HT1080 (cell line): ENCODE results near the gene PAX9. TPM values are rescaled to one million over a fixed set of nuclear protein-coding genes. Genes with fewer than 3 reads are reported as not detected.

Source experiments
- DNase-seq: peaks from one replicate; pipeline ENCODE4 v3.0.0-alpha.2; 2015; ENCODE audit warnings: low read depth
- polyA plus RNA-seq, 2 experiments: library from polyadenylated mRNA; depleted of rRNA; stranded (reverse); fragments of >200 nt; gene quantifications; 2 replicates each; pipeline ENCODE4 v1.2.3, GENCODE V29; 2015
- total RNA-seq: library from RNA; depleted of rRNA; stranded (reverse); fragments of >200 nt; shearing (Covaris generic); gene quantifications from 2 replicates; pipeline ENCODE4 v1.2.3, GENCODE V29; 2014; rRNA removed

Gene PAX9
- 1.8 and 2.2 TPM in 2 replicates for total RNA-seq
- 3.8 and 4.3 TPM in 2 replicates for polyA plus RNA-seq (2015; cell fraction: cytosol; rRNA removed)
- polyA plus RNA-seq (2015; cell fraction: nucleus; rRNA removed): 4.1 and 4.4 TPM in 2 replicates

GRCh38 chr14:36661506-36662257 is at the start of gene PAX9:
TSS of gene PAX9 (plus strand) at chr14:36661860. CDS start at chr14:36662090, 230 bp downstream.
- DNase-seq: peak; percentile 93

GRCh38 chr14:36617824-36618223 is 43.8 kb upstream of the PAX9 start:
- DNase-seq: no peak

DNA sequence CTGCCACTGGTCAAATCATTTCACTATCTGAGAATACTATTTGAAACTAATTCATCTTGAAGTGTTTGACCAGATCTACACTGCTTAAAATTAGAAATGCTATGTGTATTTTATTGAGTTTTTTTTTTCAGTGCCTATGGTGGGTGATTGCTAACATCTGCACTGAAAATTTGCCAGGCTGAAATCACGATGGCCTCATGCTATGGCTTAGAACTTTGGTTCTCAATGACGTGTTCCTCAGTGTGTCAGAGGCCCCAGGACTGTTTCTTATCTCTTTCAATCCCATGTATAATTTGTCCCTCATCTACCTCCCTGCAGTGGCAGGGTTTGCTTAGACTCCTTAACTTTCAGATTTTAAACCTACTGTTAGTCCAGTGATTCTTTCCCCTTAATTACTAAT is 43.0 kb upstream of the PAX9 start:
- DNase-seq: no peak

DNA sequence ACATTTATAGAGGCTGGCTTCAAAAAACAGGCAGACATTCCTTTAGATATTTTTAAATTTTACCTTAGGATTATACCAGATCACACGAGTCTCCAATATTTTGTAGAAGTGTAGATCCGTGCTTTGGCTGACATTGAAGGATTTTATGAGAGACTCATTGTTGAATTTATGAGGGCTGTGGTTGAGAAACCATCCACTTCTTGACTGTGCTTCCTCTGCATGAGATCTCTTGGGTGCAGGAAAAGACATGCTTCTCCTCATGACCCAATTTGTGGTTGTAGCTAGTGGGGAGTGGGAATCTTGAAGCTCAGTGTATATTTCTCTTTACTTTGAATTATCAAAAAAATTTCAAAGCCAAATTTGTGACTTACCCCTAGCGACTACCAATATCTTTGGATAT is 42.5 kb upstream of the PAX9 start:
- DNase-seq: peak; percentile 31

DNA sequence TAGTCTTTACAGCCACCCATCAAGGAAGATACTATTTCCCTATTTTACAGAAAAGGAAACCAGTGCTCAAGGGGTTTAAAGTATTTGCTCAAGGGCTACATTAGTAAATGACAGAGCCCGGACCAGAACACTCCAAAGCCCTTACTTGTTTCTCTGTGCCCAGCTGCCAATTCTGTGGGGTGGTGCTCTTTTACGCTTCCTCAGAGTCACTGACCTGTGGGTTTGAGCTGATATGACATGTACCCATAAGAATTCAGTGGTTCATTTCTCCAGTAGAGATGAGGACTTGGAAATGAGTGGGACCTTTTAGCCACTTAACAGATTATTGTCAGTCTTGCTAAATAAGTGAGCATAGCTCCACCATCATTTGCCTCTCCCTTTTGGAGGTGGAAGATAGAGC is 41.8 kb upstream of the PAX9 start:
- DNase-seq: peak; percentile 67

DNA sequence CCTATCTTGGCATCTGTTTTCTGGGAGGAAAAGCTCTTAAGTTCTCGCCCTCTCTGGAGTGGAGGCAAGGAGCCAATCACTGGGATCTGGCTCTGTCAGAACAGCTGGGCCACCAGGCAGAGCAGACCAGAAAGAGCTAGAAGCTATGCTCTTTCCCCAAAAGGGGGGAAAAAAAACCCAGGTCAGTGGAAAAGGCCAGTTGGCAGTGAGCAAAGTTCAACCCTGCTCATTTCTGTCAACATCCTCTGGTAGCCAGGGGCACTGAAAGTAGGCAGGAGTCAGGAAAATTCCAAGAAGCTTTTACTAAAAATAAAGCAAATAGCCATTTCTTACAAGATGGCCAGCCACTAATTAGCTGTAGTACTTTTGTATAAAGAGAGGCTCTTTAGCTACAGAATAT is 36.6 kb upstream of the PAX9 start:
- no peak for DNase-seq

DNA sequence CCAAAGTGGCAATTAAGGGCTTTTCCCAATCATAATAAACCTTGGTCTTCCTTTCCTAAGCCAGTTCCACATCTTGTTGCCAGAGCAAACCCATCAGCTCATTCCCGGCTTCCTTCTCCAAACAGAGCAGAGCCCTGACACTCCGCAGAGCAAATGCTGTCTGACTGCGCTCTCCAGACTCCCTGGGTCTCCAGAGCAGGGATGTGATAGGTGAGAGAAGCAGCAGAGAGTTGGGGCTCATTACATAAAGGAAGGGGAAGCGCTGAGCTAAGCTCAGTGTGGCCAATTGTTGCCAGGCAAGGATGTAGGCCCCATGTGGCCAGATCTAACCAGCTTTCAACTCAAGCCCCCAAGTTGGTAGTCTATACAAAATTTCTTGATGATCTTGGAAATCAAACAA is 36.2 kb upstream of the PAX9 start:
- no peak for DNase-seq

DNA sequence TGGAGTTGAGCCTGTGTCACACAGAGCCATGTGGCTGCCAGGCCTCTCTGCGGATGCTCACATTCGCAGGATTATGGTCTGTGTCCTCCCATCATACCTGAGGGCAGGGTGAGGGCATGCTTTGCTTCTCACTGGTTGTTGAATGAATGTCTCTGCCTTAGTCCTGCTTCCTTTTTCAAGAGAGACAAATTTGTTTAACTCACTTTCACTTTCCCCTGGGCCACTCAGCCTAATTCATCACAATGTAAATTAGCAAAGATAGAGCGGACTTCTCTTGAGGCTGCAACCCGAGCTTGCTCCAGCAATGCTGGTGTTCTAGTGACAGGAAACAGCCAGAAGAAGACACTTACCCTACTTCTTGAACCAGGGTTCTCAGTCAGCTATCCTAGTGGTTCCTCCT is 35.5 kb upstream of the PAX9 start:
- DNase-seq: no peak

- DNase-seq: no peak
Measured at GRCh38 chr14:36627981-36628380, 33.7 kb upstream of the PAX9 start.

- no peak for DNase-seq
Measured at GRCh38 chr14:36633580-36633979, 28.1 kb upstream of the PAX9 start.

DNA sequence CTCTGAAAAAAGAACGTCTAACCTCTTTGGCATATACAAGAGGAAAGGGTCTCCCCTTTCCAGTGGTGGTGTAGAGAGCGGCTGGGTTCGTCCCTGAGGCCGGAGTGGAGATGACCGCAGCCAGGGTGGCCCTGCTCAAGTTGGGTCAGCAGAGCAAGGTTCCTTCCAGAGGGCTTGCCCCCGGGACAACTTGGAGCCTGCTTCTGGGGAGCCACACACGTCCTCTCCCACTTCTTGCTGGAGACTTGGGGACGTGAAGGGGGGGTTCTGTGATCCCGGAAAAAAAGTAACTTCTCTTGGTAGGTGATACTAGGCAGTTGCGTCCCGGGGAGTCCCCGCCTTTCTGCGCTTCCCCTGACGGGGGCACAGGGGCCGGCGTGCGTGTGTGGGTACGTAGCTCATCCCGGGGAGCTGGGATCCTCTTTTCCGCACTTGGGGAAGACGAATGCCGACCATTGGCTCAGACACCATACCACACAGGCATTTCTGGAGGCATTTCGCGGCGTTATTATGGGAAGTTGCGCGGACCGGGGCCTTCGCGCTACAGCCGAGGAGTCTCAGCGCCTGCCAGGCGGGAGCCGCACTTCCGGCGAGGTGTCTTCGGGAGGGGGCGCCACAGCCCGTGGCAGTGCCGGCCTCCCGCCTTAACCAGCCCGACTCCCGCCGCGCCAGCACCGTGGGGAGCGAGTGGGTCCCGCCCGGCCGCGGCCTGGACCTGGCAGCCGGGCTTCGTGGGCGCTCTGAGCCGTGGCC is 14.8 kb upstream of the PAX9 start:
- DNase-seq: no peak

- DNase-seq: no peak
Measured at GRCh38 chr14:36647417-36647823, 14.2 kb upstream of the PAX9 start.

- DNase-seq: peak; percentile 45
Measured at GRCh38 chr14:36647824-36648753, 13.6 kb upstream of the PAX9 start.

DNA sequence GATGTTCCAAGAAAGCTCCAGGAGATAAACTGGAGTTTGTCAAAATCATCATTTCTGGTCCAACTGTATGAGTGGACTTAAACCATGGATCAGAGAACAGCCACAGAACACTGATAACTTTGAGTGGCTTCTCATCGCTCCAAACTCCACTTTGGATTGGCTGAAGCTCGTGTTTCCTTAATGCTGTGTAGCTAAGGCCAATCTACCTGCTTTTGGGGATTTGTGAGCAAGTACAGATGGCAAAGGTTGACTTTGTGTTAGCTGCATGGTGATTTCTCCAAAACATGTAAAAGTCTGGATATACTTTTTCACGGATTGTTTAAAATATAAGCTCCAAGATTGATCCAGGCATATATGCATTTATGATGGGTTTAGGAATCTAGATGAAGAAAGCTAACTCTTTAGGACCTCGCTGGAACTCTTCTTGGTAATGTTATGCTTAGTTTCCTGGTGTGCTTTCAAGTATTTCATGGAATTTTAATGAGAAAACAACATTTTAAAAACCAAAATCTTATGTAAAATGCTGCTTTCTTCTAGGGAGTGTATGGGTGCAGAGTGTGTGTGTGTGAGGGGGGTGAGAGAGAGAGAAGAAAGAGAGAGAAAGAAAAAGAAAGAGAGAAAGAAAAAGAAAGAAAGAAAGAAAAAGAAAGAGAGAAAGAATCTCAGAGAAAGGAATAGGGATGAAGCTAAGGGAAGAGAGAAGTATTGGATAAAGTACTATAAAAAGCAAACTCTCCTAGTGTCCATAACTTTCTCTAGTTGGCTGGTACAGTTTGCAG is 11.6 kb upstream of the PAX9 start:
- DNase-seq: no peak

DNA sequence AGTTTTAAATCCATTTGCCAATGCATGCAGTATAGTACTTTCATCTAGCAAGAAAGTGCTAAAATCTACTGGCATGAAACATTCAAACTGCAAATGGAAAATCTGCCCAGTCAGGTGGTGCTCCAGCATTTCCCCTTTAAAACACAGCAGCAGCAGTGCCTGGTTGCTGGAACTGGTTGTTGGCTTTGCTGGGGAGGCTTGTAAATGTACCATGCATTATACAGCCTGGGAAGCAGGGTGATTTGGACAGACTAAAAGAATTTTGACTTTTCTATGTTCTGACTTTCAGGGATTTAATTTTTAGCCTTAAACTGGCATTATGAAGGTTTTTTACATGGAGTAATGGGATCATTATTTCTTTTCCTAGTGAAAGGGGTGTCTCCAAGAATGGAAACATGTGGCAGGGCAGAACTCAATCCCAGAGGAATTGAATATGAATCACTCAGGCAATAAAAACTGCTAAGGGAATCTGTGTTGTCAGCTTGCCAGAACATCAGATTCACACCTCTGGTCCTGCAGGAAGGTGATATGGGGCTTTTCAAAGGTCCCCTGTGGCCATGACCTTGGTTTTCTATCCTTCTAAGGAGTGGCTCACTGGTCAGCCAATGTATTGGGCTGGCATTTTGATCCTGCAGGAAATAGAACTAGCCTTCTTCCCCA is 9.0 kb upstream of the PAX9 start:
- DNase-seq: peak; percentile 10

- DNase-seq: no peak
Measured at GRCh38 chr14:36653413-36653812, 8.2 kb upstream of the PAX9 start.

DNA sequence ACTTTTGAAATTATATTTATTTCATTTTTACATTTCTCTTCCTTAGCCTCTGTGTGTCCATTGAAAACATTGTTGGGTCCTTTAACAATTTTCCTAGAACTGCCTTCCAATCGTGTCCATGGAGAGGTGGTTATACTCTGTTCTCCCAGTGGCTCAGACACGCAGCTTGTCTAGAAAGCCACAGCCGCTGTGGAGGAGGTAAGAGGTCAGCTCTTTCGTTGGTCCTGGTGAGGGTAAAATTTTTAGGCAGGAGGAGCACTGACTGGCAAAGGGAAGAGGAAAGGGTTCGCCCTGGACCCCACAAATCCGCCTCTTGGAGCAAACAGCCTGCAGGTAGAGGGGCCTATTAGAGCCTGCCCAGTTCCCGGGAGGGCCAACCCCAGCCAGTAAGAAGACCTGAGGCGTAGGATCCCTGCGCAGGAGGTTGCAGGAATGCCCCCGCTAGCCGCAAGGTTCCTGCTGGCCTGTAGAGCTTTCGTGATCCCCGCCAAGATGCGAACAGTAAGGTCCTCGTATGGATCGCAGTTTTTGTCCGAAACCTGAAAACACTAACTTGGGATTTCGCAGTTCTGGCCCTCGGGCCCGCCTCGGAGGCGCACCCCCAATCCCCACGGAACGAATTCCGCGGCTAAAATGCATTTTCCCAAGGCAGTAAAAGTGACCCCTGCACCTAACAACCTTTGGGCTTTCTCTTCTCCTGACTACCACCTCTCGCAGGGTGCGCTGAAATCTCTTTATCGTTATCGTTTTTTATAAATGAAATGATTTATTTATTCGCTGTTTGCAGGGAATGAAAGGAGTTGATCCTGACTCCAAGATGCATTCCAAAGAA is 7.5 kb upstream of the PAX9 start:
- no peak for DNase-seq

DNA sequence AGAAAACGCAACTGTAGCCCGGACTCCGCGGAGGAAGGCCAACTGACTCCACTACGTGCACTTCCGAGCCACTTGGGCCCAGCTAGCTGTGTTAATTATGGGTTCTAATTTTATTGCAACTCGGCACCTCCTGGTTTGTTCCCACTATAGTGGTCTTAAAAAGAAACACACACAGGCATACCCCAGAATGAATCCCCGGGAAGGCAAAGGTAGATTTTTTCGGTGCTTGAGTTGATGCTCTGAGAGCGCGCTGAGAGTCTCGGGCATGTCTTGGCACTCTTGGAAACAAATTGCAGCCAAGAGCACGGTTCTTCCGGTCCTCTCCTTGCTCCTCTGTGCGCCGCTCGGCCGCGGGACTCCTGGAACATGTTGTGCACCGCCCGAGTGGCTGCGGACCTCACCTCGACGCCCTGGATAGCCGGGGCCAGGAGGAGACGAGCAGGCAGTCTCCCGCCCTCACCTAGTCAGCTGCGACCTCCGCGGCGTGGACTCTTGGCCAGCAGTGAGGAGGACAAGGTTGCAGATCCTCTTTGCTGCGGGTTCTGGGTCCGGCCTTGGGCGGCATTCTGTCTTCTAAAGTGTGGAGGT is 6.8 kb upstream of the PAX9 start:
- no peak for DNase-seq

DNA sequence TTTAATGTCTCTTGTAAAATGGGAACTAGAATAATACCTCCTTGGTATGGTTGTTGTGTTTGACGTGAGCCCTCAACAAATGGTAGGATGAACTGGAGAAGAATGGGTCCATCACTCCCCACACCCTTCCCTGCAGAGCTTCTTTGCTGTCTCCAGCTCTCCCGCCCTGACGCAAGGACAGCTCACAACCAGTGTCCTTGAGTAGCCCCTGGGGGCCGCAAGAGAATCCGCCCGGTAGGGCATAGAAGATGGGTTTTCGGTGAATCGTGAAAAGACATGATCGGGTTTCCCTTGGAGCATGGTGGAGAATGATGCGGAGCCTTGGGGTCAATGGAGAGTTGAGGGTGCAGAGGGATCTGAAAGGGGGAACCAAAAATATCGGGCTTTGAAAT is 6.1 kb upstream of the PAX9 start:
- DNase-seq: no peak
